ENCODE results near the gene STAB1.

DNA sequence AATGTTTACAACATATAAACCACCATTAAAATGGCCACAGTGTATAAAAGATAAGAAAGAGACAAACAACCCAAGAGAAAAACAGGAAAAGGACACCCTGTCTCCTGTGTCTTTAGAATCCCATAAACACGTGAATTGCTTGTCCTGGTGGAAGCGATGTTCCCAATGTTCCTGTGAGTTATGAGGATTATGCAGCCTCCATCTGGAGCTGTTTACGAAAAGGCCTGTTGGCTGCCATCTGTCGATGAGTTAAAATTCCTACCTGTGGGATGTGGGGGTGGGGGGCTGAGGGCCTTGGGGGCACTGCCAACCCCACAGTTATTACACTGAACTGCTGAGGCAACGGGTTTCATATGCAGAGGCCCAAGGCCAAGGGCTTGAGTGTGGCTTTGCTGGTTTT is 26.1 kb upstream of the STAB1 start:
- TF ChIP-seq EEA1 (CRISPR knock-in tag; IDR thresholded peaks at IDR 0.05; ENCODE audit: borderline replicate concordance), result no peak
- TF ChIP-seq RNF2 (conservative IDR thresholded peaks at IDR 0.05; ENCODE audit: low read depth), result no peak
- no peak for TF ChIP-seq ZZZ3 (CRISPR knock-in tag; IDR thresholded peaks at IDR 0.05; ENCODE audit: borderline replicate concordance)
- TF ChIP-seq GABPA (IDR thresholded peaks at IDR 0.05; ENCODE audit: low read depth, low read length), result no peak
- TF ChIP-seq GABPA (CRISPR knock-in tag; IDR thresholded peaks at IDR 0.05; ENCODE audit: low read depth), result no peak
- no peak for TF ChIP-seq EZH2 (conservative IDR thresholded peaks at IDR 0.05; ENCODE audit: low read depth, low read length)
- TF ChIP-seq POLR2AphosphoS5 (IDR thresholded peaks at IDR 0.05; ENCODE audit: low read depth, low read length), result no peak
- TF ChIP-seq ZBTB21 (CRISPR knock-in tag; IDR thresholded peaks at IDR 0.05), result no peak
- TF ChIP-seq ZHX1 (CRISPR knock-in tag; IDR thresholded peaks at IDR 0.05; ENCODE audit: low read depth), result no peak
- no peak for TF ChIP-seq KMT2A (CRISPR knock-in tag; IDR thresholded peaks at IDR 0.05)
- no peak for TF ChIP-seq CREB3 (CRISPR knock-in tag; IDR thresholded peaks at IDR 0.05)
- TF ChIP-seq GATAD1 (CRISPR knock-in tag; IDR thresholded peaks at IDR 0.05), result no peak
- TF ChIP-seq MBNL3 (CRISPR knock-in tag; conservative IDR thresholded peaks at IDR 0.05), result no peak
- no peak for TF ChIP-seq FOSL2 (CRISPR knock-in tag; IDR thresholded peaks at IDR 0.05)
- no peak for TF ChIP-seq FOXM1 (CRISPR knock-in tag; IDR thresholded peaks at IDR 0.05)

All from HepG2 (cell line).